Measurements from ENCODE around the gene CRPPA. TPM values are rescaled to one million over a fixed set of nuclear protein-coding genes. Genes with fewer than 3 reads are reported as not detected.
A peak's percentile ranks its signal among the peaks of the same experiment; 100 is the strongest.

Gene CRPPA
- total RNA-seq, 4 donors from 2014 or later: 0.26 to 1.9 (median 0.85) TPM

DNA sequence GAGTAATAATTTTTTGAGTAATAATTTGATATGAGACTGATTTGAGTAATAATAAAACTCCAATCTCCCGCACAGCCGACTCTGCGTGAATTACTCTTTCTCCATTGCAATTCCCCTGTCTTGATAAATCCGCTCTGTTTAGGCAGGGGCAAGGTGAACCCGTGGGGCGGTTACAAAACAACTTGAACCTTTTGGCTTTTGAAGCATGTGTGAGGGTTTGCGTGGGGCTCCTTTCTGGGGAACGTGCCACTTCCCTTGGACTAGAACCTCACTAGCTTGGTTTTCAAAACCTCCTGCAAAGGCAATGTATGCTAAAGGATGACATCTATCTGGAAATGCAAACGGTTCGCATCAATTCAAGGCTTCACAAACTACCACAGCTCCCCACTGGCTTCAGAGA, 1.5 kb downstream of the CRPPA start:
- Histone ChIP-seq H3K36me3 (no peaks in the 10 kb centered on the region), H3K4me3 (peak overlapping the region in 3 of 4 donors; percentile 66 to 87 (median 77)), H3K4me1 (peaks cover 0 to 23% (median 14%) of the 10 kb centered on the region in 3 donors), H3K27ac (peak overlapping the region; percentile 90 to 98 (median 98)), H3K27me3 (no peaks in the 10 kb centered on the region), H3K9me3 (no peaks in the 10 kb centered on the region)
- DNase-seq: no peak
- TF ChIP-seq, protein P1, sequence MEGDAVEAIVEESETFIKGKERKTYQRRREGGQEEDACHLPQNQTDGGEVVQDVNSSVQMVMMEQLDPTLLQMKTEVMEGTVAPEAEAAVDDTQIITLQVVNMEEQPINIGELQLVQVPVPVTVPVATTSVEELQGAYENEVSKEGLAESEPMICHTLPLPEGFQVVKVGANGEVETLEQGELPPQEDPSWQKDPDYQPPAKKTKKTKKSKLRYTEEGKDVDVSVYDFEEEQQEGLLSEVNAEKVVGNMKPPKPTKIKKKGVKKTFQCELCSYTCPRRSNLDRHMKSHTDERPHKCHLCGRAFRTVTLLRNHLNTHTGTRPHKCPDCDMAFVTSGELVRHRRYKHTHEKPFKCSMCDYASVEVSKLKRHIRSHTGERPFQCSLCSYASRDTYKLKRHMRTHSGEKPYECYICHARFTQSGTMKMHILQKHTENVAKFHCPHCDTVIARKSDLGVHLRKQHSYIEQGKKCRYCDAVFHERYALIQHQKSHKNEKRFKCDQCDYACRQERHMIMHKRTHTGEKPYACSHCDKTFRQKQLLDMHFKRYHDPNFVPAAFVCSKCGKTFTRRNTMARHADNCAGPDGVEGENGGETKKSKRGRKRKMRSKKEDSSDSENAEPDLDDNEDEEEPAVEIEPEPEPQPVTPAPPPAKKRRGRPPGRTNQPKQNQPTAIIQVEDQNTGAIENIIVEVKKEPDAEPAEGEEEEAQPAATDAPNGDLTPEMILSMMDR (IDR thresholded peaks at IDR 0.05): no peak
- no peak for TF ChIP-seq POLR2A (IDR thresholded peaks at IDR 0.05)
- intact Hi-C loops (cut with DNase I): no loop called here
- WGBS, 2 donors: 62 to 69% methylated on average over 8 to 10 of the region's 10 CpGs

DNA sequence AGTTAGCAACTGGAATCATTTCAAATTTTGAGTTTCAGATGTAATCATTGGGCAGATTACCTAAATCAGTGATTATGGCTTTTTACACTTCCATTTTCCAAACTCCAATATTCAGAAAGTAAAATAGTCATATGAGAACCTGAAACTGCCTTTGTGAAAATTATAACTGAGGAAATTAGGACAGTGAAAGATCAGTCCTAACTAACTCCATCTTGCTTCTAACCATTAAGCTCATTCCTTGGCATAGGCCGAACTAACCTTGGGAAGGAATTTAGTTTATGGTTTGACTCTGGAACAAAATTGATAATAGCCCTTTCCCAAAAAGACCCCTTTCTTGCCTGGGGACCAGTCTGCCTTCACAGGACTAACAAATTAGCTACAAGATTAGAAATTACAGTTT, 2.2 kb downstream of the CRPPA start:
- H3K9me3 ChIP-seq: no peaks in the 10 kb centered on the region
- intact Hi-C loops (cut with DNase I): no loop called here
- DNase-seq: no peak
- WGBS, 2 donors: 94 to 100% methylated on average over 1 of the region's 1 CpG
- TF ChIP-seq POLR2A (IDR thresholded peaks at IDR 0.05): no peak
- no peak overlapping the region for H3K4me3 ChIP-seq
- H3K27ac ChIP-seq: no peak overlapping the region
- peaks cover 0 to 23% (median 14%) of the 10 kb centered on the region in 3 donors for H3K4me1 ChIP-seq
- H3K36me3 ChIP-seq: no peaks in the 10 kb centered on the region
- no peaks in the 10 kb centered on the region for H3K27me3 ChIP-seq

DNA sequence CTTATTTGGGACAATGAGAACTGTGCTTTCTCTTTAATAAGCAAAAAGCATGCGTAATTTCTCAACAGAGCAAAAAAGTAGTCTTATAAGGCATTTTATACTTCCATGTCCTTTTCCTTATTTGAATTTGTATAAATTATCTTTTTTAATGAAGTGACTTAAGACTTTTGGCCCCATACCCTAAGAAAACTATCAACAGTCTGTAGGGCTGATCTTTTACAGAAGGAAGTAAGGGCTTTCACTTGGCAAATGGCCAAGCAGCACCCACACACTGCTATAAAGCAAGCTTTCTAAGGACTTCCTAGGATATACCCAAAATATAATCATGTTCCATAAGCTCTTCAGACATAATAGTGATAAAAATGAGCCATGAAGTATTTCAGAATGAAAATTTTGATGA, 3.4 kb downstream of the CRPPA start:
- DNase-seq: no peak
- intact Hi-C loops (cut with DNase I): no loop called here
- H3K4me1 ChIP-seq: peaks cover under 1 to 25% (median 14%) of the 10 kb centered on the region in 3 donors
- H3K9me3 ChIP-seq: no peaks in the 10 kb centered on the region
- 33 to 53% methylated on average over 1 of the region's 1 CpG for WGBS, 2 donors
- no peaks in the 10 kb centered on the region for H3K27me3 ChIP-seq
- TF ChIP-seq POLR2A (IDR thresholded peaks at IDR 0.05): no peak
- TF ChIP-seq, protein P1 (IDR thresholded peaks at IDR 0.05): no peak
- no peaks in the 10 kb centered on the region for H3K36me3 ChIP-seq
- no peak overlapping the region for H3K4me3 ChIP-seq
- H3K27ac ChIP-seq: no peak overlapping the region

DNA sequence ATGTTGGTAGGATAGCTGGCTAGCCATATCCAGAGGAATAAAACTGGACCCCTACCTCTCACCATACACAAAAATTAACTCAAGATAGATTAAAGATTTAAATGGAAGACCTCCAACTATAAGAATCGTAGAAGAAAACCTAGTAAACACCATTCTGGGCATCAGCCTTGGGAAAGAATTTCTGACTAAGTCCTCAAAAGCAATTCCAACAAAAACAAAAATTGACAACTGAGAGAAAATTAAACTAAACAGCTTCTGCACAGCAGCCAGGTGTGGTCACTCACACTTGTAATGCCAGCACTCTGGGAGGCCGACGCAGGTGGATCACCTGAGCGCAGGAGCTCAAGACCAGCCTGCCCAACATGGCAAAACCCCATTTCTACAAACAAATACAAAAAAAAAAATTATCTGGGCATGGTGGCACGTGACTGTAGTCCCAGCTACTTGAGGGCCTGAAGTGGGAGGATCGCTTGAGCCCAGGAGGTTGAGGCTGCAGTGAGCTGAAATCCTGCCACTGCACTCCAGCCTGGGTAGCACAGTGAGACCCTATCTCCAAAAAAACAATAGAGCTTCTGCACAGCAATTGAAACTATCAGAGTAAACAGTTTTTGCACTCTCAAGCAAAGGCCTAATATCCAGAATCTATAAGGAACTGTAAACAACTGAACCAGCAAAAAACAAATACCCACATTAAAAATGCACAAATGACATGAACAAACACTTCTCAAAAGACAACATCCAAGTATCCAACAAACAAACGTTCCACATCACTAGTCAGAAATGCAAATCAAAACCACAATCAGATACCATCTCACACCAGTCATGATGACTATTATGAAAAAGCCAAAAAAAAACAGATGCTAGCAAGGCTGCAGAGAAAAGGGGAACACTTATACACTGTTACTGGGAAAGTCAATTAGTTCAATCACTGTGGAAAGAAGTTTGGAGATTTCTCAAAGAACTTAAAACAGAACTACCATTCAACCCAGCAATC, 4.8 kb downstream of the CRPPA start:
- no peak for DNase-seq
- 69 to 70% methylated on average over 6 of the region's 7 CpGs for WGBS, 2 donors

DNA sequence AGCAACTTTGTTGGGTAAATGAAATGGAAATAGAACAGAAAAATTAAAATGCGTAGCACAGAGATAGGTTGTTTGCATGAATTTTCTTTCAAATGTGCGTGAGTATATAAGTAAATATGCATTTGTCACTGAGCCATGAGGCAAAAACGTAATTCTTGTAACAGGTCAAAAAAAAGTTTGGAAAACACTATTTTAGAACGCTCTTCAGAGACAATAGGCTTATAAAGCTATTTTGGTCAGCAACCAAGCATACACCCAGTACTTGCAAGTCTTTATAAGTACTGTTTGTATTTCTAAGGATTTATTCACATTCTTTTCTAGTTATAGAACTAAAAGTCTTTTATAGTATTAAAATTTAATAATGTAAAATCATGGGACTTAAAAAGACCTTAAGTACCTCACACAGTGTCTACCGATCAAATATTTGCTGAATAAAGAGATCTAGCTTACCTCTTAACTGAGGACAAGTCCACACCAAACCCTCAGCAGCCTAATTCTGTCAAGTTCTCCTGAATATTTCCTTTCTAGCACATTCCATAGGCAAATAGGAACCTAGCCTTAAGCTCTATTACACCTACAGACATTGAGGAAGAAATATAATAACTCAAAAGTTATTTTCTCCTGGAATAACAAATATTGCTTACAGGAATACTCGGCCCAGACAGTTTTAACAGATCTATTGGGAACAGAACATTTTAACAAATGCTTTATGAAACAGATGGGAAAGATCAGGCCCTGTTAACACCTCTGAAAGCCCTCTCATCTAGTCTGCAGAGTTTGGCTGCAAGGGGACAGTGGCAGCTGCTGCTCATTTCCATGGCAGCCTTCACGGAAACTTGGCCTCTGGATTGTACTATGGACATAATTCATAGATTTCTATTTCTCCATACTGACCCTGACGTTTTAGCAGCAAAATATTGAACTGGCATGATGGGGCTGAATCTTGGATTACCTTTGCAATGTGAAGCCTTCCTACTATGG, 8.8 kb downstream of the CRPPA start:
- no peak for TF ChIP-seq POLR2A (IDR thresholded peaks at IDR 0.05)
- TF ChIP-seq, protein P1 (IDR thresholded peaks at IDR 0.05): no peak
- DNase-seq: no peak
- WGBS, 2 donors: 51 to 54% methylated on average over 8 of the region's 8 CpGs
- Histone ChIP-seq H3K36me3 (no peaks in the 10 kb centered on the region), H3K4me1 (peaks cover 3 to 12% (median 6%) of the 10 kb centered on the region in 3 donors), H3K27ac (no peak overlapping the region), H3K9me3 (no peaks in the 10 kb centered on the region), H3K4me3 (no peak overlapping the region), H3K27me3 (no peaks in the 10 kb centered on the region)
- intact Hi-C loops (cut with DNase I): no loop called here

More for the DNA sequence above, 4.8 kb downstream of the CRPPA start:
- no peak for TF ChIP-seq POLR2A (IDR thresholded peaks at IDR 0.05)
- intact Hi-C loops (cut with DNase I): no loop called here
- no peaks in the 10 kb centered on the region for H3K27me3 ChIP-seq
- no peak overlapping the region for H3K4me3 ChIP-seq
- no peaks in the 10 kb centered on the region for H3K36me3 ChIP-seq
- H3K9me3 ChIP-seq: no peaks in the 10 kb centered on the region
- H3K27ac ChIP-seq: no peak overlapping the region
- peaks cover 3 to 25% (median 15%) of the 10 kb centered on the region in 3 donors for H3K4me1 ChIP-seq
